NB4 (cell line): ENCODE measurements around the gene NEO1.

ENCODE experiments used
- DNase-seq: peaks from one replicate; pipeline ENCODE4 v3.0.0; 2010; ENCODE audit warnings: low read depth
- H3K4me3 ChIP-seq: one replicate; pipeline ENCODE4 v1.5.1; 2011; ENCODE audit warnings: mild to moderate bottlenecking, low read depth, low read length, moderate library complexity
- MAX ChIP-seq: IDR thresholded peaks from 2 replicates; pipeline ENCODE4 v1.6.1; 2011; ENCODE audit warnings: low read depth, low read length
- MYC ChIP-seq: IDR thresholded peaks from 2 replicates; pipeline ENCODE4 v1.6.1; 2011; ENCODE audit warnings: low read depth, low read length
- POLR2A ChIP-seq: IDR thresholded peaks from 2 replicates; pipeline ENCODE4 v1.6.1; 2011; ENCODE audit warnings: mild to moderate bottlenecking; ENCODE audit not compliant: insufficient read length; ENCODE audit errors: extremely low read depth
- TF ChIP-seq, protein P1 (sequence below): IDR thresholded peaks from one replicate; pipeline ENCODE4 v1.5.1; 2012; ENCODE audit warnings: low read depth, low read length

Gene NEO1

DNA sequence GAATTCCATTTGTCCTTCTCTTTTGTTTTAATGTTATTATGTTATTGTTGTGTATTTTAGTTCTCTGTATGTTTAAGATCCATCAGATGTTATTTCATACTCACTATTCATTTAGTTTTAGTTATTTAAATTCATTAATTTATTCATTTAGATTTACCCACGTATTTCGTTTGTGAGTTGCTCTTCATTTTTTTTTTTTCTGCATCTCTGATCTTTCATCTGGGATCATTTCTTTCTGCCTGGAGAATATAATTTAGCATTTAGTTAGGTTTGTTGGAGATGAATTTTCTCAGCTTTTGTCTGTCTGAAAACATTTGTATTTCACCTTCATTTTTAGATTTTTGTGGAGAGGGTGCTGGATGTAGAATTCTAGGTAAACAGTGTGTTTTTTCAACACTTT is 12.9 kb downstream of the NEO1 start:
- no peak overlapping the region for H3K4me3 ChIP-seq
- no peak for DNase-seq
- TF ChIP-seq MAX: no peak
- TF ChIP-seq MYC: no peak
- TF ChIP-seq, protein P1, sequence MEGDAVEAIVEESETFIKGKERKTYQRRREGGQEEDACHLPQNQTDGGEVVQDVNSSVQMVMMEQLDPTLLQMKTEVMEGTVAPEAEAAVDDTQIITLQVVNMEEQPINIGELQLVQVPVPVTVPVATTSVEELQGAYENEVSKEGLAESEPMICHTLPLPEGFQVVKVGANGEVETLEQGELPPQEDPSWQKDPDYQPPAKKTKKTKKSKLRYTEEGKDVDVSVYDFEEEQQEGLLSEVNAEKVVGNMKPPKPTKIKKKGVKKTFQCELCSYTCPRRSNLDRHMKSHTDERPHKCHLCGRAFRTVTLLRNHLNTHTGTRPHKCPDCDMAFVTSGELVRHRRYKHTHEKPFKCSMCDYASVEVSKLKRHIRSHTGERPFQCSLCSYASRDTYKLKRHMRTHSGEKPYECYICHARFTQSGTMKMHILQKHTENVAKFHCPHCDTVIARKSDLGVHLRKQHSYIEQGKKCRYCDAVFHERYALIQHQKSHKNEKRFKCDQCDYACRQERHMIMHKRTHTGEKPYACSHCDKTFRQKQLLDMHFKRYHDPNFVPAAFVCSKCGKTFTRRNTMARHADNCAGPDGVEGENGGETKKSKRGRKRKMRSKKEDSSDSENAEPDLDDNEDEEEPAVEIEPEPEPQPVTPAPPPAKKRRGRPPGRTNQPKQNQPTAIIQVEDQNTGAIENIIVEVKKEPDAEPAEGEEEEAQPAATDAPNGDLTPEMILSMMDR: no peak
- no peak for TF ChIP-seq POLR2A

- DNase-seq: no peak
- no peak for TF ChIP-seq POLR2A
- no peak for TF ChIP-seq MYC
- TF ChIP-seq MAX: no peak
- TF ChIP-seq, protein P1: no peak
- no peak overlapping the region for H3K4me3 ChIP-seq
These were observed 16.8 kb downstream of the NEO1 start for GRCh38 chr15:73069109-73069508.

DNA sequence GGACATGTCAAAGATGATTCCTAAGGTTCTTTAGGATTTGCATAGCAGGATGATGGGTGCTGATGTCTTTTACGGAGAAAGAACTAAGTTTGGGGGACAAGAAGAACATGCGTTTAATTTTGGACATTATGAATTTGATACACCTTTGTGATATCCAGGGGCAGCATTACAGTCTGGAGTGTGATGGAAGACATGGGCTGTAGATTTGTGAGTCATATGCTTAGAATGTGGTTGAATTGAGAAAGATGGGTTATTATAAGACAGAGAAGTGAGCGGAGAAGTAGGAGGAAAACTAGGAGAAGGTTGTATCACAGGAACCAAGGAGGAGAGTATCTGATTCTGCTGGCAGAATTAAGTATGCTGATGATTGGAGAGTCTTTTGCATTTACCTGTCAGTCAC is 20.6 kb downstream of the NEO1 start:
- DNase-seq: no peak
- no peak overlapping the region for H3K4me3 ChIP-seq
- TF ChIP-seq, protein P1: no peak
- TF ChIP-seq MYC: no peak

DNA sequence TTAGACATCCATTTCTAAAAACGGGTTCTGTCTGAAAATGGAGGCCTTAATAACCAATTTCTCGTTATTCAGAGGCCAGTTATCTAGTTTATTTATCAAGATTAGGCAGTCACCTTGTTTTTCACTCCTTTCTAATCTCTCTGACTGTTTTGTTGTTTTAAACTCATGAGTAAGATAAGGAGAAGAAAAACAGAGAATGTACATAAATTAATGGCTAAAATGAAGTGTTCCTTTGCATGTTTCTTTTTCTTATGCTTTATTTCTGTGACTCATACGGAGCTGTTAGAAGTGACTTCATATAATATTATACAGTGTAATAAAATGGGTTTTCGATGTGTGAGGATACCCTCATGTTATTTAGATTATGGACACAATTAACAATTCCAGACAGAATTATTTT is 22.0 kb downstream of the NEO1 start:
- no peak overlapping the region for H3K4me3 ChIP-seq
- no peak for DNase-seq
- TF ChIP-seq MAX (no peak), MYC (no peak), POLR2A (no peak)
- TF ChIP-seq, protein P1: no peak

DNA sequence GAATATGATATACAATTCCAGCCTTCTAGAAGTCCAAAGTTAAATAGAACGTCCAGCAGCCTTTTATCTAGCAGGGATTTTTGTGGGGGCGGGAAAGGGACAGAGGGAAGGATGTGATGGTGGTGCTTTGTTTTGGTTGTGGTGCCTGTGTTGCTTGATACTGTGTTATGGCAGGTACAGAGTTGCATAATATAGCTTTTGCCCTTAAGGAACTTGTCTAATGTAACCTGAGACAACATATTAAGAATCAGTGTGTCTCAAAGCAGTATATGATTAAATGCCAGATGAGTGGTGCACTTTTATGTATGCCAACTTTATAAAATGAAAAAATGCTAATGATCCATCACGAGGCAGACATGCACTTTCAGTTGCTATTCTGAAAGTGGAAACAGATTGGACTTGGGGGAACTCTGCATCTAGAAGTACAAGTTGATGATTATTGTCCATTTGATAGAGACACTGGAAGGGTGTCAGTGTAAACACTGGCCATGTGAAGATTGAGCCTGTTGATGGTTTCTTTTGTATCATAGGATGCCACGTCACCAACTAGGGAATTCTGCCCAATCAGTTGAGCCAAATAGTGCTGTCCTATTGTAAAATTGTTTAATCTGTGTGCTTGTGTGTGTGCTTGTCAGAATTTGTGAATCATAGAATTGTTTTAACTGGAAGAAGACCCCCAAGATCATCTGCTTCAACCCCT is 23.0 kb downstream of the NEO1 start:
- TF ChIP-seq MYC: no peak
- TF ChIP-seq, protein P1: no peak
- no peak for TF ChIP-seq POLR2A
- TF ChIP-seq MAX: no peak
- DNase-seq: no peak
- H3K4me3 ChIP-seq: no peak overlapping the region

- no peak for DNase-seq
- H3K4me3 ChIP-seq: no peak overlapping the region
- TF ChIP-seq POLR2A: no peak
- no peak for TF ChIP-seq MYC
- TF ChIP-seq, protein P1: no peak
- no peak for TF ChIP-seq MAX
These were observed 26.0 kb downstream of the NEO1 start for GRCh38 chr15:73078291-73078690.
